ENCODE data around the gene SMCO2.

SMCO2 gene

DNA sequence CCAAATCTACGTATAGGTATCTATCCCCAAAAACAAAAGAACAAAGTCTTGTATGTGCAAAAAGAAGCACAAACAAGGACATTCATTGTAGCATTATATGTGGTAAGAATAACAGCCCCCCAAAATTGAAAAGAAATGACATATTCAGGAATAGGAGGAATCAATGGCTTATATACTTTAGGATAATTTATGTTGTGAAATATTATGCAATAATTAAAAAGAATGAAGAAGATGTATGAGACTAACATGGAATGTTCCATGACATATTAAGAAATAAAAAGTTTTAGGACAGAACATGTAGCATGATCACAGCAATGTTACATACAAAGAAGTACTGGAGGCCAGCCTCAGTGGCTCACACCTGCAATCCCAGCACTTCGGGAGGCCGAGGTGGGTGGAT lies 9.1 kb downstream of the SMCO2 start:
- DNase-seq: no peak

DNA sequence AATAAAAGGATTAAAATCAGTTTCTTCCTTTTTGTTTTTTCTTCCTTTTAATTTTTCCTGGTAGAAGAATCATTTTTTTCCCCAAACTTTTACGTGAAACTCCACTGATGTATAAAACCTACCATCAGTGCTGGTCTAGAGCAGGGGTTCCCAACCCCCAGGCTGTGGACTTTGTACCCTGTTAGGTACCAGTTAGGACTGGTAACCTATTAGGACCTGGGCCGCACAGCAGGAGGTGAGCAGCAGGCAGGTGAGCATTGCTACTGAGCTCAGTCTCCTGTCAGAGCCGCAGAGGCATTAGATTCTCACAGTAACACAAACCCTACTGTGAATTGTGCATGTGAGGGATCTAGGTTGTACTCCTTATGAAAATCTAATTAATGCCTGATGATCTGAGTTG lies 10.1 kb downstream of the SMCO2 start:
- no peak for DNase-seq

DNA sequence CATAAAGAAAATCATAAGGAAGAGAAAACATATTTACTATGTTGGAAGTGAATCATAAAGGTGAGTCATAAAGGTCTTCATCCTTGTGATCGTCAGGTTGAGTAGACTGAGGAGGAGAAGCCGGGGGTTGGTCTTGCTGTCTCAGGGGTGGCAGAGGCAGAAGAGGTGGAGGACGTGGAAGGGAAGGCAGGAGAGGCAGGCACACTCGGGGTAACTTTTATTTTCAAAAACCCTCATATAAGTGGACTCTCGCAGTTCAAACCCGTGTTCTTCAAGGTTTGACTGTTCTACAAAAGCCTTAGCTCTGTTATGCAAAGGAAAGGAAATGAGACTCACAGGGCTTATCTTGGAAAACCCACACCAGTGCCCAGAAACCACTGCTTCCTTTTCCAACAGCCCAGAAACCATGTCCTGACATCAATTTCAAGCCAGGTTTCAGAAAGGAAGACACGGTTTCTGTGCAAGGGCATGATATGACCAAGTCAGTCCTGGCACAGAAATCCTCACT lies 14.0 kb downstream of the SMCO2 start:
- DNase-seq: no peak

DNA sequence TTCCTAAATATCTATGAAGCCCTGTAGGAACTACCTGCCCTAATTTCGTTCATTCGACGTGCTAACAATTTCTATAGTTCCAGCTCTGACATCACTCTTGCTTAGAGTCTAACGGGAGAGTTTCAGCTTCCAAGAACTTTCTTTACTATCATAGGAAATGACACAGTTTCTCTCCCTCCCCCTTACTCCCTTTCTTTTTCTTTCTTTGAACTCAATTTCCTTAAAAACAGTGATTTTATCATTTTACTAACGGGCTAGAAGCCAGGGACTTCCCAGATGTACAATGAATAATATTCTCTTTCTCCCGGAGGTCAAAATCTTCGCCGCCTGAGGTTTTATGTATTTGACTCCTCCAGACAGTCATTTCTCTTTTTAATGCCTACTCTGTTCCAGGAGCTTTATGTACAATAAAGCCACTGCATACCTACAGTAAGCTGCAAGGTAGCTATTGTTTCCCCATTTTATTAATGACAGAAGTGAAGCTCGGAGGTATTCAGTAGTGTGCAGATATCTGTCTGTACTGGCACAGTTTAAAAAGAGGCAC lies 15.7 kb downstream of the SMCO2 start:
- no peak for DNase-seq

DNA sequence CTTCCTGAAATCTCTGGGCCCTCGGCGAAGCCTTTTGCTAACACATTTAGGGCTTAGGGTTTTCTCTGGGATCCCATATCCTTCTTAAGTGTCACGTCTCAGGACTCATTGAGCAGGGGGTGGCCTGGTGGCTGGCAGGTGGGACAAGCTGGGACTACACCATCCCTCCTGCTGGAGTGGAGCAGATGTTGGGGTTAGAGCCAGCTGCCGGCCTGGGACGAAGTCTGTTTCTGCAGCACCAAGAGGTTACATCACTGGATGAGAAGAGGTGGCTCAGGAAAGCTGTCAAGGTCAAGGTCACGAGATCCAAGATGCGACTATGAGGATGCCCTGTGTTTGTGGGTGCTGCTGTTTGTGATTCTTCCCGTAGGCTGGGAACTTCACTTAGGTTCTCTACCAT lies 16.3 kb downstream of the SMCO2 start:
- no peak for DNase-seq

DNA sequence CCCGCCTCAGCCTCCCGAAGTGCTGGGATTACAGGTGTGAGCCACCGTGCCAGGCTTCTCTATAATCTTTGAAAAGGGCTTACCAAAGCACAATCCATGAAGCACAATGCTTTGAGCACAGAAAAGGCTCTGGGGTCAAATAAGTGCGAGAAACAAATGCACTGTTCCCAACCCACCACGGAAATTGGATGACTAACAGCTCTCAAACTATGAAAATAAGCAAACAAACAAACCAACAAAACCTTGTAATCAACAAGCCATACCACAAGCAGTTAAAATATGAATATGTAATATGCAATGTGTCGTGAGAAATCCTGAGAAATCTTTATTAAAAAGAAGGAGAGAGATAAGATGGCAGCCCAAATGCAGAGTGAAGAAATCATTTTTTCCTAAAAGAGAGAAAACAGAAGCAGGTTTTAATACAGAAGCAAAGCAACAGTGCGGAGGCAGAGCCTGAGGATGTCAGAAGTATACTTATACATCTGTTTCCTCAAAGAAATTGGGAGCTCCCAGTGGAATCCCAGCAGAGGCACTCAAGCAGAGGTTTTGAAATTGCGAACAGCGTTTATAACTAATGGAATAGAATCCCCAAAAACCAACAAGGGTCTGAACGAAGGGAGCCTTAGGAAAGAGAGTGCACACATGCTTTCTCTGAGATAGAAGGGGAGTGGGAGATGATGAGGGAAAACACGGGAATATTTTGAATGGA lies 17.1 kb downstream of the SMCO2 start:
- no peak for DNase-seq

DNA sequence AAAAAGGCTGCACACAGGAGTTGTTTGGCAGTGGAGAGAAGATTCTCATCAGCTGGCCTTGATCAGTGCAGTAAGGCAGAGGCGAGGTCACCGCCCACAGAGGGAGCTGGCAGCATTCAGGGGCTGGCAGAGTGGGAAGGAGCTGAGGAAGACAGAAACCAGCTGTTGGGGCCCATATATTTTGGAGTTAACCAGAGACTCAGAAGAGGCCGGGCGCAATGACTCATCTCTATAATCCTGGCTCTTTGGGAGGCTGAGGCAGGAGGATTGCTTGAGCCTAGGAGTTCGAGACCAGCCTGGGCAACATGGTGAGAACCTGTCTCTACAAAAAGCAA lies 17.7 kb downstream of the SMCO2 start:
- no peak for DNase-seq

DNA sequence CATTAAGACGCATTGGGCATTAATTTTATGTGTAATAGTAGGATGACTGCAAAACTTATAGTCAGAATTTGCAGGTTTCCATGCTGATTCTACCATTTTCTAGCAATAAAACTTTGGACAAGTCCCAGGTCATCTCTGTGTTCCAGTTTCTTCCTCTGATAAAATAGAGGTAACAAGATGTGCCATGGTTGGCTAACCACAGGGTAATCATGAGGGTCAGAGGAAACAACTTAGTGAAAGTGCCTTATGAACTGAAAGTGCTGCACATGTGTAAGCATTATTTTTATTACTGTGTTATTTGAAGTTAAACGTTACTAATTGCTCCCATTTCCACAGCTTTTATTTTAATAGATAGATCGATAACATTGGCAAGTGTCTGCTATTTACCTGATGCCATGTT lies 21.1 kb downstream of the SMCO2 start:
- no peak for DNase-seq

DNA sequence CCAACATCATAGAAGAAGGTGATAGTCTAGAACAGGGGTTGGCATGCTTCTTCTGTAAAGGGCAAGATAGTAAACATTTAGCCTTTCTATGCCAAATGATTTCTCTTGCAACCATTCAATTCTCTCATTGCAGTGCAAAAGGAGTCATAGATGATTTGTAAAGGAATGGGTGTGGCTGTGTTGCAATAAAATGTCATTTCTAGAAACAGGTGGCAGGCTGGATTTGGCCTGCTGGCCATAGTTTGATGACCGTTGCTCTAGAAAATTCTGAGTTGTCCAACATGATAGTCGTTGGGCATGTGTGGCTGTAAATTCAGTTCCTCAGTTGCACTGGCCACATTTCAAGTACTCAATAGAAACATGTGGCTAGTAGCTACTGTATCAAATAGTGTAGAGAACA lies 21.7 kb downstream of the SMCO2 start:
- no peak for DNase-seq

DNA sequence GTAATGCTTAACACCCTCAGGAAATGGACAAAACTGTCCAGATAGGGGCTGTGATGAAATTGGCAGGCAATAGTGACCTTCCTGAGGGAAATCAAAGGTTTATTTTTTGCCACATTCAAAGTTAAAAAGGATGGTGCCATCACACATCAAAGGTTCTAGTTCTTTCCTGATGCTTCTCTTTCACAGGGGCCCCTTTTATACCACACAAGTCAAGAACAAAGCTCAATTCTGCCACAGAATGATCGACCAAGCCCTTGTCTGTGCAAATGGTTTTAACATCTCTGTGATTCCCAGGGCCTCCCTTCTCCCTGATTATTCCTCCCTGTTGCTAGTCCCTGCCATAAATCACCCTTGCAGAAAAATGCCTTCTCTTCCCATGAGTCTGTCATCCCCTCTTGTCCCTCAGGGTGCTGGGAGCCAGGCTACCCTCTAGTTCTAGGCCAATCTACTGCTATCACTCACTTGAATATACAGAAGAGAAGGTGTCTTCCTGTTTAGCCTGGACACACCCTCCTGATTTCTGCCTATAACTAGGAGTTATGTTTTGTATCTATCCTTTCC lies 22.7 kb downstream of the SMCO2 start:
- DNase-seq: no peak

DNA sequence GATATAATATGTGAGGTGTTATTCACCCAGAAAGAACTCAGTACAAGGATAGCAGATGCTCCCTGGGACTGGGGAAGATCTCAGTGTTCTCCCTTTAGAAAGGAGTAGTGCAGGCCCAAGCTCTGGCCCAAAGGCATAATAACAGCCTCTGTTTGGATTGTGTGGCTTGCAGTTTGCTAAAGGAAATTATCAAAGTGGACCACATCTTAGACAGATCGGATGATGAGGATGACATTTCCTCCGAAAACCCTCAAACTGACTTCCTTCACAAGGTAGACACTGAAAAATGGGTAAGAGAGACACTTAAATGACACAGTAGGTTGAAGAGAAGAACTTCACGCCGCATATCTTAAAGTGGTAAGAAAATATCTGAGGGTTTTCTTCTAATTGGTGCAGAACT lies 26.1 kb downstream of the SMCO2 start:
- no peak for DNase-seq

DNA sequence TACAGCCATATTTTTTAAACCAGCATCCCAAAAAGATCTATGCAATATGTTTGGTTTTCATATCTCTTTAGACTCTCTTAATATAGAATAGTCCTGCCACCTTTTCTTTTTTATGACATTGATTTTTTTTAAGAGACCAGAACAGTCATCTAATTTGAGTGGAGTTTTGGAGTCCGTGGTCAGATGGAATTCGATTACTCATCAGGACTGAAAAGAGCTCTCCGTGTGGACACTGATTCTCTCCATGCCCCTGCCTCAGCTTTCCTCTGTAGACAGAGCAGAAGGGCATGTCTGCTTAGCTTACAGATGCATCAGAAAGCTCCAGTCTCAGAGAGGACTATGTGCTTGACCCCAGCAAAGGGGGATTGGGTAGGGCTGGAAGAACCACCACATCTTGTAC lies 27.8 kb downstream of the SMCO2 start:
- DNase-seq: no peak

DNA sequence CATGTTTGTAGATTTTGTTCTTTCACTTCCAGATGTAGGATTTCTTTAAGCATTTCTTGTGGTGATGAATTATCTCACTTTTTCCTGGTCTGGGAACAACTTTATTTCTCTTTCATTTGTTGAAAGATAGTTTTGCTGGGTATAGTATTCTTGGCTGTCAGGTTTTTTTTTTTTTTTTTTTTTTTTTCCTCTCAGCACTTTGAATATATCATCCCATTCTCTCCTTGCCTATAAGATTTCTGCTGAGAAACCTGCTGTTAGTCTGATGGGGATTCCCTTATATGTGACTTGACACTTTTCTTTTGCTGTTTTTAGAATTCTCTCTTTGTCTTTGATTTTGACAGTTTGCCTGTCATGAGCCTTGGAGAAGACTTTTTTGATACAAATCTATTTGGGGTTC lies 30.5 kb downstream of the SMCO2 start:
- DNase-seq: no peak

DNA sequence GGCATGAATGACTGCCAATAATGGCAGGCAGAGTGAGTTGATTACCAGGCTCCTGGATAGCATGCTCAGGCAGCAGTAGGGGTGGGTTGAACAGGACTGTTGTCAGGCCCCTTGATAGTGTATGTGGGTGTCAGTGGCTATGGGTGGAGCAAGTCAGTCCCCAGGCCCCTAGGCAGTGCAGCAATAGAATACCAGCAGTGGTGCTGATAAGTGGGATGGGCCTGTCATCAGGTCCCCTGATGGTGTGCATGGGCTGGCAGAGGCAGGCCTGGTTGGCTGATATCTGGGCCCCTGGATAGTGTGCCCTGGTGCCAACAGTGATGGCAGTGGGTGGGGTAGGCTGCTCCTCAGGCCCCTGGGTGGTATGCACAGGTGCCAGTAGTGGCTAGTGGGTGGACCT lies 32.4 kb downstream of the SMCO2 start:
- DNase-seq: no peak

DNA sequence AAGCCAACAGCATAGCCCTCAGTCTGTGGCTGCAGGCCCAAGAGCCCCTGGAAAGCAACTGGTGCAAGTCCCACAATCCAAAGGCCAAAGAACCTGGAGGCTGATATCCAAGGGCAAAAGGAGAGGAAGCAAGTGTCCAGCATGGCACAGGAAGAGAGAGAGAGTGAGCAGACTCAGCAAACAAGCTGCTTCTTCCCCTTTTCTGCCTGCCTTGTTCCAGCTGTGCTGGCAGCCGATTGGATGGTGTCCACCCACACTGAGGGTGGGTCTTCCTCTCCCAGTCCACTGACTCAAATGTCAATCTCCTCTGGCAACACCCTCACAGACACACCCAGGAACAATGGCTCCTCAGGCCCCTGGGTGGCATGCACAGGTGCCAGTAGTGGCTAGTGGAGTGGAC lies 33.5 kb downstream of the SMCO2 start:
- no peak for DNase-seq

DNA sequence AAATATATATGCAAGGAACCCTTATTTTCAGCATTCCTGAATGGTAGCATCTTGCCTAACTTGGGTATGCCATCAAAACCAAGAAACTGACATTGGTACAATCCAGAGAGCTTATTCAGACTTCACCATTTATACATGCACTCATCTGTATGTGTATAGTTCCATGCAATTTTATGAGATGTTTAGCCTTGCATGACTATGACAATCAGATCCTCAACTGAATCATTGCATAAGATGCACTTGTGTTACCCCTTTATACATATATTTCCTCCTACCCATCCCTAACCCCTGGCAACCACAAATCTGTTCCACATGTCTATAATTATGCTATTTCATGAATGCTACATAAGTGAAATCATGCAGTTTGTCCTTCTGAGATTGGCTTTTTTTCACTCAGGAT lies 40.4 kb downstream of the SMCO2 start:
- no peak for DNase-seq

DNA sequence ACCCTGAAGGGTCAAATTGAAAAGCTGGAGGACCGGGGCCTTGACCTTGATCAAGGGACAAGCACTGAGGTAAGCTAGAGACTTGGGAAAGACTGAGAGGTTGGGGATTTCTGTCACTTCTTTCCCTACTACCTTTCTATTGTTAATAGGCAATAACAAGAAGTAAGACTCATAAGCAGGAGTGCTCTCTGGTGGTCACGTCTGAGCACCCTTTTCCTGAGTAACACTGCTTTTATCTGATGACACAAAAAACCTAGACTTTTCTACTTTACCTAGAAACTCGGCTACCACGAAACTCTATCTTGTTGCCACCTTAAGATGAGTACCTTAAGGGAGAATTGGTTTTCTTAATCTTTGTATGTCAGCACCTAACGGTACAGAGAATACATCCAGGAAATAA lies 41.9 kb downstream of the SMCO2 start:
- DNase-seq: no peak

DNA sequence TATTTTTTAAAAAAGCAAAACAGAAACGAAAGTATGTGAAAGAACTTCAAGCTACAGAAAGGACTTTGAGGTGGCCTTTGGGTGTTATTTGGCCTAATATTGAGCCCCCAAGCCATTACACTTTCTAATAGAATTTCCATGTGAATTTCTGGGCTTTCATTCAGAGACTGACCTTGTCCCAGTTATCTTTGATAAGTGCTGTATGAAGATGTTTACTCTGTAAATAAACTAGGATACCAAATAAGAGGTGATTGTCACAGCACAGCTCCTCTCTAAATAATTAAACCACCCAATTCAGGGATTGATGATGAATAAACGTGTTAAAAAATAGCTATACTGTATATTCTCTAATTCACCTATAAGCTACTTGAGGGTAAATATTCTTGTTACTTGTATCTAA lies 44.7 kb downstream of the SMCO2 start:
- DNase-seq: no peak

DNA sequence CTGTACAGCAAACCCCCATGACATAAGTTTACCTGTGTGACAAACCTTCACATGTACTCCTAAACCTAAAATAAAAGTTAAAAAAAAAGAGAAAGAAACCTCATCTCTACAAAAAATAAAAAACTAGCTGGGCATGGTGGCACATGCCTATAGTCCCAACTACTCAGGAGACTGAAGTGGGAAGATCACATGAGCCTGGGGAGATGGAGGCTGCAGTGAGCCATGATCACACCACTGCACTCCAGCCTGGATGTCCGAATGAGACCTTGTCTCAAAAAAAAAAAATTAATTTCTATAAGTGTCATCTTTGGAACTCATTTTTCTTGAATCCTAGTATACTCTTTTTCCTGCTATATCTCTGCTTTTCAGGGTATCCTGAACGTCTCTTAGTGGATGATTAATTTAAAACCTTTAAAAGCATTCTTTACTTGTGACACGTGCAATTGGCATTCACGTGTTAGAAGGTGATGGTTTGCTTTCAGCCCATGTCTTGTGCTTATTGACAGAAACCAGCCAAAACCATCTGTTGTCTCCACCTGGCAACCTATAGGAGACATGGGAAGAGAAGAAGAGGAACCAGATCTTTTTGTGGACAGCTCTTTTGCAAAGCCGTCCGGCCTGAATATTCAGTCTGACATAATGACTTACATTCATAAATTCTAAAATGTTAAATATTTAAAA lies 46.9 kb downstream of the SMCO2 start:
- no peak for DNase-seq

DNA sequence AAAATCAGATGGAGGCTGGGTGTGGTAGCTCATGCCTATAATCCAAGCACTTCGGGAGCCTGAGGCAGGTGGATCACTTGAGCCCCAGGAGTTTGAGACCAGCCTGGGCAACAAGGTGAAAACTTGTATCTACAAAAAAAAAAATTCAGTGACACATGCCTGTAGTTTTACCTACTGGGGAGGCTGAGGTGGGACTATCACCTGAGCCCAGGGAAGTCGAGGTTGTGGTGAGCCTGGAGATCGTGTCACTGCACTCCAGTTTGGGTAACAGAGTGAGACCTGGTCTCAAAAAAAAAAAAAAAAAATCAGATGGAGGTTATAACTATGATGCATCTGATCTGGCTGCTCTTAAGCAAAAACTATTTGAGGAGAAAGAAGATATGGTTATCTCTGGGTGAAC lies 50.9 kb downstream of the SMCO2 start:
- DNase-seq: no peak

DNA sequence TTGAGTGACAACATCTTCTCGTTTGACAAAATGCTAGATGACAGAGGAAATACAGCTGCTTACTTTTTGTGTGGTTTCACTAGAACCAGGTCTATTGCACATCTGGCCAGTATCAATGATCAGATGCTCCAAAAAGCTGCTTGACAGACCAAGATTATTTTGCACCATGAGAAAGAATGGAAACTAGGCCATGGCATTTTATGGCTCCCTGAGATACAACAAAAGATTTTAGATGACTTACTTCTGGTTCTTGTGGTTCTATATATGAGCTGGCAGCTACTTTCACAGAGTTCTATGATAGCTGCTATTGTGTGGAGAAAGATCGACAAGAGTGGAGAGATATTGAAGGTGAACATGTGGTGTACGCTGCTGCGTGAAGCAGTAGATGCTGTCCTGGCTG lies 51.6 kb downstream of the SMCO2 start:
- DNase-seq: no peak

DNA sequence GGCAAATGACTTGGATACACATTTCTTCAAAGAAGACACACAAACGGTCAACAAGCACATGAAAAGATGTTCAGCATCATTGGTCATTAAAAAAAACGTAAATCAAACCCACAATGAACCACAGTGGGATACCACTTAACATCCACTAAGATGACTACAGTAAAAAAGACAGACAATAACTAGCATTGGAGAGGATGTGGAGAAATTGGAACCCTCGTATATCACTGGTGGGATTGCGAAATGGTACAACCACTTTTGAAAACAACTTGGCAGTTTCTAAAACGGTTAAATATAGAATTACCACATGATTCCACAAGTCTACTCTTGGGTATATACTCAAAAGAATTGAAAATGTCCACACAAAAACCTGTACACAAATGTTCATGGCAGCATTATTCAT lies 52.2 kb downstream of the SMCO2 start:
- no peak for DNase-seq

DNA sequence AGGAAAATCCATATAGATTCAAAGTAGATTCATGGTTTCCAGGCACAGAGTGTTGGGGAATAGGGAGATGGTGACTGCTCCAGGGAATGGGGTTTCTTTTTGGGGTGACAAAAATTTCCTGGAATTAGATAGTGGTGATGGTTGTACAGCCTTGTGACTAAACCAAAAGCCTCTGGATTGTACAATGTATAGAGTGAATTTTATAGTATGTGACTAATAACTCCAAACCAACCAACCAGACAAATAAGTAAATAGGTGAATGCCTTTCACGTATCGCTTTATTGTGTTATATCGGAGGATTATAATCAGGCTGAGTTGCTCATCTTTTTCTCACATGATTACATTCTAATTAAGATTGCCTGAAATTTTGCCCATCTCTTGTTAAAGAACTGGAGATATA lies 52.8 kb downstream of the SMCO2 start:
- DNase-seq: no peak

DNA sequence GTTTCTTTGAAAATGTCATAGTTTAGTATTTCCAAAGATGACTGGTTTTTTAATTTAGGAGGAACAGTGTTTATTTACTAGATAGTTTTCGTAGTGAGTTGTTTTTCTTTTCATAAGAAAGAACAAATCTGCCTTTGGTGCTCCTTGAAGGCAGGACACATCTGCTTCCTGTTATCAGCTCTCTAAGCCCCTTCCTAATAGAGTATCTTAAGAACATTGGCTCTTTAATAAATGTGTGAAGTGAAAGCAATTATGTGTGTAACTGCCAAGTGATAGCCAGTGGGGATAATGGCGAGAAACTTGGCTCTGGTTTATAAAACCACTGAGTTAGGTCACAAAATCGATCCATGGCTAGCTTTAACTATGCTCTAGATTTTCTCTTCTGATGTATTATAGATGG lies 54.0 kb downstream of the SMCO2 start:
- DNase-seq: no peak

Data from T-helper 9 cell (primary cell).